Epithelial cell of esophagus (primary cell): ENCODE data around the gene EGLN1.
"Not testable (repeated sequence)": the region's sequence is repeated elsewhere in the genome, so short reads cannot be mapped to it uniquely, and the experiment has no call there.

ENCODE experiments used
- DNase-seq: peaks from one replicate; pipeline ENCODE4 v3.0.0; 2010; ENCODE audit warnings: low read depth
- H3K4me3 ChIP-seq: 2 replicates; pipeline ENCODE4 v1.5.1; 2011; ENCODE audit warnings: mild to moderate bottlenecking, low read length, control low read depth
- CTCF ChIP-seq: IDR thresholded peaks from 2 replicates; pipeline ENCODE4 v1.5.1; 2011; ENCODE audit warnings: low read depth, mild to moderate bottlenecking, low read length, control low read depth, inconsistent platforms; ENCODE audit not compliant: insufficient read depth; ENCODE audit errors: missing control alignments

EGLN1 gene

GRCh38 chr1:231446138-231446537, 24.1 kb upstream of the EGLN1 start:
- no peak overlapping the region for H3K4me3 ChIP-seq
- TF ChIP-seq CTCF: no peak
- no peak for DNase-seq

GRCh38 chr1:231444059-231444458, 22.0 kb upstream of the EGLN1 start:
- H3K4me3 ChIP-seq: no peak overlapping the region
- TF ChIP-seq CTCF: no peak
- DNase-seq: no peak

- DNase-seq: no peak
- TF ChIP-seq CTCF: no peak
- no peak overlapping the region for H3K4me3 ChIP-seq
These were observed 21.3 kb upstream of the EGLN1 start for GRCh38 chr1:231443363-231443762.

- no peak for TF ChIP-seq CTCF
- no peak for DNase-seq
- H3K4me3 ChIP-seq: no peak overlapping the region
These were observed 20.6 kb upstream of the EGLN1 start for GRCh38 chr1:231442735-231443134.

- no peak for TF ChIP-seq CTCF
- H3K4me3 ChIP-seq: no peak overlapping the region
- no peak for DNase-seq
These were observed 10.9 kb upstream of the EGLN1 start for GRCh38 chr1:231432996-231433395.

DNA sequence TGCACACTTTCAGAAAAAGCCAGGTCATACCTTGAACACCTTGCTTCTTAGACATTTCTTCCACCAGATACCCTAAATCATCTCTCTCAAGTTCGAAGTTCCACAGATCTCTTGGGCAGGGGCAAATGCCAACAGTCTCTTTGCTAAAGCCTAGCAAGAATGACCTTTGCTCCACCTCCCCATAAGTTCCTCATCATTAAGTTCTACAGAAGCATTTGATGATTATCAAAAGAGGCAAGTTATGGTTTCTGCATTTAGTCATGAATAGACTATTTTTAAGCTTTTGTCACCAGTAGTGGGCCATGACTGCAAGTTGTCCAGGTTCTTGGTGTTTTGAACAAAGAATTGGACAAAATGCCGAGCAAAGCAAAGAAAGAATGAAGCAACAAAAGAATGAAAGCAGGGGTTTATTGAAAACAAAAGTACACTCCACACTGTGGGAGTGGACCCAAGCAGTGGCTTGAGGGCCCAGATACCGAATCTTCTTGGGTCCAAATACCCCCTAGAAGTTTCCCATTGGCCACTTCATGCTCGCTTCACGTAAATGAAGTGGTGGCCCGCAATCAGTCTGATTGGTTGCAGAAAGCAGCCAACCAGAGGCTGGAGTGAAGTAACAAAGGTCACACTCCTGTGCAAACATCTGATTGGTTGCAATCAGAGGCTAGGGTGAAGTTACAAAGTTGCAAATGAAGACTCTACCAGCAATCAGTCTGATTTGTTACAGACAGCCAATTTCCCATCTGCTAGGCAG, 9.8 kb upstream of the EGLN1 start:
- no peak for TF ChIP-seq CTCF
- no peak for DNase-seq
- H3K4me3 ChIP-seq: no peak overlapping the region

DNA sequence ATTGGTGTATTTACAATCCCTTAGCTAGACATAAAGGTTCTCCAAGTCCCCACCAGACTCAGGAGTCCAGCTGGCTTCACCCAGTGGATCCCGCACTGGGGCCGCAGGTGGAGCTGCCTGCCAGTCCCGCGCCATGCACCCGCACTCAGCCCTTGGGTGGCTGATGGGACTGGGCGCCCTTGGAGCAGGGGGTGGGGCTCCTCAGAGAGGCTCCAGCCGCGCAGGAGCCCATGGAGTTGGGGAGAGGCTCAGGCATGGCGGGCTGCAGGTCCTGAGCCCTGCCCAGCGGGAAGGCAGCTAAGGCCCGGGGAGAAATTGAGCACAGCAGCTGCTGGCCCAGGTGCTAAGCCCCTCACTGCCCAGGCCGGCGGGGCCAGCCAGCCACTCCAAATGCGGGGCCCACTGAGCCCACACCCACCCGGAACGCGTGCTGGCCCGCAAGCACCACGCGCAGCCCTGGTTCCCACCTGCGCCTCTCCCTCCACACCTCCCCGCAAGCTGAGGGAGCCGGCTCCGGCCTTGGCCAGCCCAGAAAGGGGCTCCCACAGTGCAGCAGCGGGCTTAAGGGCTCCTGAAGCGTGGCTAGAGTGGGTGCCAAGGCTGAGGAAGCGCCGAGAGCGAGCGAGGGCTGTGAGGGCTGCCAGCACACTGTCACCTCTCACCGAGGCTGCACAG, 8.7 kb upstream of the EGLN1 start:
- H3K4me3 ChIP-seq, DNase-seq: not testable (repeated sequence)
